H9 (cell line): ENCODE results near the gene LRP1B. TPM values are rescaled to one million over a fixed set of nuclear protein-coding genes. Genes with fewer than 3 reads are reported as not detected.

Source experiments
- DNase-seq: peaks from one replicate; pipeline ENCODE4 v3.0.0-alpha.2; 2017
- H2AFZ ChIP-seq: one replicate; pipeline ENCODE4 v1.6.1; 2013; ENCODE audit warnings: mild to moderate bottlenecking, low read length, control low read depth, moderate library complexity
- H2AK5ac ChIP-seq: 2 replicates; pipeline ENCODE4 v1.6.1; 2013; ENCODE audit warnings: low read length, control low read depth, mixed read lengths; ENCODE audit not compliant: insufficient read length
- H2BK120ac ChIP-seq: one replicate; pipeline ENCODE4 v1.6.1; 2013; ENCODE audit warnings: low read depth, mild to moderate bottlenecking, low read length, control low read depth, inconsistent platforms; ENCODE audit not compliant: poor library complexity, severe bottlenecking
- H2BK12ac ChIP-seq: 2 replicates; pipeline ENCODE4 v1.6.1; 2013; ENCODE audit warnings: low read length, control low read depth, mixed read lengths, low read depth; ENCODE audit not compliant: insufficient read length
- H2BK15ac ChIP-seq: 2 replicates; pipeline ENCODE4 v1.6.1; 2013; ENCODE audit warnings: low read depth, low read length, control low read depth
- H2BK20ac ChIP-seq: one replicate; pipeline ENCODE4 v1.6.1; 2013; ENCODE audit warnings: low read depth, mild to moderate bottlenecking, low read length, control low read depth, inconsistent platforms; ENCODE audit not compliant: poor library complexity, severe bottlenecking
- H2BK5ac ChIP-seq: 2 replicates; pipeline ENCODE4 v1.6.1; 2013; ENCODE audit warnings: low read length, control low read depth, mixed read lengths; ENCODE audit not compliant: insufficient read length
- H3K14ac ChIP-seq: 2 replicates; pipeline ENCODE4 v1.6.1; 2013; ENCODE audit warnings: low read length, control low read depth; ENCODE audit not compliant: insufficient read depth
- H3K18ac ChIP-seq: 2 replicates; pipeline ENCODE4 v1.6.1; 2013; ENCODE audit warnings: low read depth, mild to moderate bottlenecking, mixed read lengths, low read length, control low read depth; ENCODE audit not compliant: insufficient read length
- H3K23ac ChIP-seq: 2 replicates; pipeline ENCODE4 v1.6.1; 2013; ENCODE audit warnings: low read length, control low read depth, mixed read lengths, low read depth; ENCODE audit not compliant: insufficient read length
- H3K23me2 ChIP-seq: 2 replicates; pipeline ENCODE4 v1.6.1; 2013; ENCODE audit warnings: low read depth, mild to moderate bottlenecking, mixed read lengths, low read length, control low read depth; ENCODE audit not compliant: insufficient read length, poor library complexity, severe bottlenecking
- H3K27ac ChIP-seq: 2 replicates; pipeline ENCODE4 v1.5.1; 2013; ENCODE audit warnings: low read length, control low read depth, mixed read lengths, low read depth; ENCODE audit not compliant: insufficient read length
- H3K27me3 ChIP-seq: 2 replicates; pipeline ENCODE4 v1.6.1; 2013; ENCODE audit warnings: low read length, control low read depth, inconsistent platforms; ENCODE audit not compliant: insufficient read depth
- H3K4ac ChIP-seq: 2 replicates; pipeline ENCODE4 v1.6.1; 2013; ENCODE audit warnings: low read depth, mild to moderate bottlenecking, control low read depth, inconsistent platforms, low read length, moderate library complexity
- H3K4me1 ChIP-seq: 2 replicates; pipeline ENCODE4 v1.6.1; 2013; ENCODE audit warnings: low read length, control low read depth, inconsistent platforms; ENCODE audit not compliant: insufficient read depth
- H3K4me2 ChIP-seq: 2 replicates; pipeline ENCODE4 v1.6.1; 2013; ENCODE audit warnings: low read length, control low read depth, mixed read lengths; ENCODE audit not compliant: insufficient read length, insufficient read depth
- H3K56ac ChIP-seq: 2 replicates; pipeline ENCODE4 v1.6.1; 2013; ENCODE audit warnings: low read depth, mild to moderate bottlenecking, mixed read lengths, low read length, control low read depth; ENCODE audit not compliant: insufficient read length
- H3K79me1 ChIP-seq: 2 replicates; pipeline ENCODE4 v1.6.1; 2013; ENCODE audit warnings: low read depth, mild to moderate bottlenecking, moderate library complexity, low read length, control low read depth, inconsistent platforms; ENCODE audit not compliant: insufficient read depth, poor library complexity, severe bottlenecking
- H3K79me2 ChIP-seq: 2 replicates; pipeline ENCODE4 v1.6.1; 2013; ENCODE audit warnings: low read length, control low read depth, inconsistent platforms; ENCODE audit not compliant: insufficient read depth
- H3K9ac ChIP-seq: 2 replicates; pipeline ENCODE4 v1.6.1; 2013; ENCODE audit warnings: low read length, control low read depth, mixed read lengths; ENCODE audit not compliant: insufficient read length; ENCODE audit errors: extremely low read depth
- H3K9me3 ChIP-seq: one replicate; pipeline ENCODE4 v1.6.1; 2013; ENCODE audit warnings: low read depth, low read length, inconsistent platforms; ENCODE audit not compliant: control insufficient read depth
- H3T11ph ChIP-seq: one replicate; pipeline ENCODE4 v1.6.1; 2013; ENCODE audit warnings: mild to moderate bottlenecking, low read length, control low read depth, inconsistent platforms
- H4K20me1 ChIP-seq: one replicate; pipeline ENCODE4 v1.6.1; 2013; ENCODE audit not compliant: control insufficient read depth, insufficient read length, insufficient read depth
- H4K5ac ChIP-seq: 2 replicates; pipeline ENCODE4 v1.6.1; 2013; ENCODE audit warnings: low read depth, mild to moderate bottlenecking, mixed read lengths, low read length, control low read depth; ENCODE audit not compliant: insufficient read length
- H4K8ac ChIP-seq: replicated peaks from 2 replicates; pipeline ENCODE4 v1.6.1; 2013; ENCODE audit warnings: low read length, control low read depth, mixed read lengths, low read depth; ENCODE audit not compliant: insufficient read length
- H4K91ac ChIP-seq: 2 replicates; pipeline ENCODE4 v1.6.1; 2013; ENCODE audit warnings: low read depth, mild to moderate bottlenecking, moderate library complexity, mixed read lengths, low read length, control low read depth; ENCODE audit not compliant: insufficient read length
- H3K27ac Mint-ChIP-seq, 3 experiments: 2 replicates in 2 of 3; 3 replicates in 1 of 3; pipeline ENCODE4 v1.8.0; 2020 to 2021; ENCODE audit warnings: mixed read lengths in 3 of 3, mild to moderate bottlenecking in 1 of 3, moderate library complexity in 1 of 3
- H3K27me3 Mint-ChIP-seq: 2 replicates; pipeline ENCODE4 v1.8.0; 2021; ENCODE audit warnings: low read depth, mild to moderate bottlenecking, moderate library complexity, mixed read lengths
- H3K36me3 Mint-ChIP-seq, 3 experiments: 2 replicates in 2 of 3; 3 replicates in 1 of 3; pipeline ENCODE4 v1.8.0; 2020 to 2021; ENCODE audit warnings: low read depth in 3 of 3, mixed read lengths in 3 of 3; ENCODE audit not compliant: insufficient read depth in 1 of 3
- H3K4me1 Mint-ChIP-seq, 2 experiments: 2 replicates each; pipeline ENCODE4 v1.8.0; 2020; ENCODE audit warnings: mixed read lengths in 2 of 2
- H3K4me3 Mint-ChIP-seq, 2 experiments: 2 replicates in 1 of 2; 3 replicates in 1 of 2; pipeline ENCODE4 v1.8.0; 2020 to 2021; ENCODE audit warnings: mild to moderate bottlenecking in 2 of 2, mixed read lengths in 2 of 2, moderate library complexity in 1 of 2
- H3K9me3 Mint-ChIP-seq, 2 experiments: 2 replicates in 1 of 2; 3 replicates in 1 of 2; pipeline ENCODE4 v1.8.0; 2020; ENCODE audit warnings: mild to moderate bottlenecking in 2 of 2, mixed read lengths in 2 of 2, moderate library complexity in 1 of 2
- total RNA-seq: library from RNA; stranded (reverse); gene quantifications from 2 replicates; pipeline ENCODE4 v1.2.1, GENCODE V29; 2021
- TF ChIP-seq, protein P1 (sequence below): fragments of 200-600 bp; sonication (generic); conservative IDR thresholded peaks from 3 replicates; pipeline ENCODE4 v1.8.0; 2021; ENCODE audit warnings: antibody characterized with exemption, mild to moderate bottlenecking

Gene LRP1B
- total RNA-seq, 1 experiment from 2014 or later, result not detected

DNA sequence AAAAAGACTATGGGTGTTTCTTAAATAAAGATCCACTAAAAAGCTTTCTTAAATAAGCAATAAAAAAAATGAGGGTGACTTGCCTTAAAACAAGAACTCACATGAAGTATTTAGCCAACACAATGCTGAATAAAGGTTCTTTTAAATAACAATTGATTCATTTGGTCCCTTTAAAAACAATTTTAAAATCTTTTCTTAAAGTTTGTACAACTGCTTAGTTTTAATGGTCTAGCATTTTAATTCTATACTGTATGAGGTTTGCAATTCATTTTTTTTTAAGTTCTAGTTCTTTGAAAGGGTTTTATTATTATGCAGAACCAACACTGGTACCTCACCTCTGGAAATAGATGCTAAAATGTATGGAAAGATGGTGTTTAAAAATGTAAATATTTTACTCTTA lies 1017.5 kb downstream of the LRP1B start:
- no peak overlapping the region for H3K4me2 ChIP-seq
- H3K18ac ChIP-seq, result no peak overlapping the region
- DNase-seq, result no peak
- no peaks in the 10 kb centered on the region for H3K79me1 ChIP-seq
- TF ChIP-seq, protein P1, sequence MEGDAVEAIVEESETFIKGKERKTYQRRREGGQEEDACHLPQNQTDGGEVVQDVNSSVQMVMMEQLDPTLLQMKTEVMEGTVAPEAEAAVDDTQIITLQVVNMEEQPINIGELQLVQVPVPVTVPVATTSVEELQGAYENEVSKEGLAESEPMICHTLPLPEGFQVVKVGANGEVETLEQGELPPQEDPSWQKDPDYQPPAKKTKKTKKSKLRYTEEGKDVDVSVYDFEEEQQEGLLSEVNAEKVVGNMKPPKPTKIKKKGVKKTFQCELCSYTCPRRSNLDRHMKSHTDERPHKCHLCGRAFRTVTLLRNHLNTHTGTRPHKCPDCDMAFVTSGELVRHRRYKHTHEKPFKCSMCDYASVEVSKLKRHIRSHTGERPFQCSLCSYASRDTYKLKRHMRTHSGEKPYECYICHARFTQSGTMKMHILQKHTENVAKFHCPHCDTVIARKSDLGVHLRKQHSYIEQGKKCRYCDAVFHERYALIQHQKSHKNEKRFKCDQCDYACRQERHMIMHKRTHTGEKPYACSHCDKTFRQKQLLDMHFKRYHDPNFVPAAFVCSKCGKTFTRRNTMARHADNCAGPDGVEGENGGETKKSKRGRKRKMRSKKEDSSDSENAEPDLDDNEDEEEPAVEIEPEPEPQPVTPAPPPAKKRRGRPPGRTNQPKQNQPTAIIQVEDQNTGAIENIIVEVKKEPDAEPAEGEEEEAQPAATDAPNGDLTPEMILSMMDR, result no peak
- H3K9me3 ChIP-seq, result no peaks in the 10 kb centered on the region
- Mint-ChIP-seq H3K4me1 (peaks cover 22 to 25% of the 10 kb centered on the region in 2 experiments), H3K9me3 (no peaks in the 10 kb centered on the region; a peak in 1 of 5 replicates), H3K27me3 (no peaks in the 10 kb centered on the region), H3K27ac (no peak overlapping the region), H3K36me3 (peaks cover 0 to 4% (median 3%) of the 10 kb centered on the region in 3 experiments; a peak in 1 of 7 replicates), H3K4me3 (no peak overlapping the region)
- no peak overlapping the region for H4K91ac ChIP-seq
- no peak overlapping the region for H3K14ac ChIP-seq
- H3K27ac ChIP-seq, result no peak overlapping the region
- H3K56ac ChIP-seq, result no peak overlapping the region
- H3K23me2 ChIP-seq, result no peaks in the 10 kb centered on the region
- H3K27me3 ChIP-seq, result no peaks in the 10 kb centered on the region
- no peak overlapping the region for H3K9ac ChIP-seq
- no peak overlapping the region for H2BK5ac ChIP-seq
- H3K4ac ChIP-seq, result no peak overlapping the region
- H2BK20ac ChIP-seq, result no peak overlapping the region
- H3K23ac ChIP-seq, result no peak overlapping the region
- no peak overlapping the region for H2AK5ac ChIP-seq
- H3T11ph ChIP-seq, result no peak overlapping the region
- H2BK120ac ChIP-seq, result no peak overlapping the region
- no peak overlapping the region for H4K8ac ChIP-seq
- no peaks in the 10 kb centered on the region for H4K20me1 ChIP-seq
- no peak overlapping the region for H2BK12ac ChIP-seq
- no peak overlapping the region for H4K5ac ChIP-seq
- no peaks in the 10 kb centered on the region; the same call in 1 of the 2 replicates for H3K4me1 ChIP-seq
- no peak overlapping the region for H2AFZ ChIP-seq
- no peaks in the 10 kb centered on the region for H3K79me2 ChIP-seq
- no peak overlapping the region for H2BK15ac ChIP-seq
